DOHH2 (cell line): ENCODE measurements around the gene TRAPPC14.
A peak's percentile ranks its signal among the peaks of the same experiment; 100 is the strongest.

ENCODE experiments used
- CTCF ChIP-seq: fragments of 200-600 bp; sonication (generic); IDR thresholded peaks from one replicate; pipeline ENCODE4 v1.5.1; 2014; ENCODE audit warnings: antibody characterized with exemption, mild to moderate bottlenecking, low read depth, low read length; ENCODE audit not compliant: poor library complexity, severe bottlenecking
- EZH2phosphoT487 ChIP-seq: fragments of 200-600 bp; sonication (generic); IDR thresholded peaks from 2 replicates; pipeline ENCODE4 v1.6.1; 2017; ENCODE audit warnings: borderline replicate concordance, mild to moderate bottlenecking, antibody characterized with exemption, low read length, moderate library complexity, mixed read lengths

- TF ChIP-seq CTCF (peak; percentile 81), EZH2phosphoT487 (no peak)
Observed at GRCh38 chr7:100130608-100131453, 27.7 kb downstream of the TRAPPC14 start.
